GM18870 (cell line): Measurements from ENCODE around the gene BMP7.

ENCODE experiments used
- ATAC-seq: cut with Tn5 transposase; IDR thresholded peaks from one replicate; pipeline ENCODE4 v1.9.1; 2021; ENCODE audit warnings: moderate library complexity; ENCODE audit not compliant: unreplicated experiment

Gene BMP7

GRCh38 chr20:57231951-57232428 lies 34.5 kb downstream of the BMP7 start:
- ATAC-seq, result no peak

GRCh38 chr20:57231161-57231560 lies 35.3 kb downstream of the BMP7 start:
- ATAC-seq, result no peak

- no peak for ATAC-seq
These were observed 36.2 kb downstream of the BMP7 start for GRCh38 chr20:57230247-57230646.

GRCh38 chr20:57229490-57229889 lies 37.0 kb downstream of the BMP7 start:
- no peak for ATAC-seq

GRCh38 chr20:57225830-57226229 lies 40.6 kb downstream of the BMP7 start:
- no peak for ATAC-seq

GRCh38 chr20:57225197-57225733 lies 41.2 kb downstream of the BMP7 start:
- ATAC-seq, result no peak

GRCh38 chr20:57224641-57225138 lies 41.8 kb downstream of the BMP7 start:
- ATAC-seq, result no peak

GRCh38 chr20:57223648-57224489 lies 42.6 kb downstream of the BMP7 start:
- no peak for ATAC-seq

GRCh38 chr20:57222631-57222950 lies 43.9 kb downstream of the BMP7 start:
- no peak for ATAC-seq

- ATAC-seq, result no peak
These were observed 44.4 kb downstream of the BMP7 start for GRCh38 chr20:57221916-57222630.

- no peak for ATAC-seq
These were observed 45.9 kb downstream of the BMP7 start for GRCh38 chr20:57220337-57221145.

GRCh38 chr20:57219071-57219677 lies 47.3 kb downstream of the BMP7 start:
- ATAC-seq, result no peak

GRCh38 chr20:57218489-57218888 lies 48.0 kb downstream of the BMP7 start:
- no peak for ATAC-seq

GRCh38 chr20:57217802-57218201 lies 48.6 kb downstream of the BMP7 start:
- no peak for ATAC-seq

GRCh38 chr20:57216669-57217068 lies 49.8 kb downstream of the BMP7 start:
- ATAC-seq, result no peak

- no peak for ATAC-seq
These were observed 50.5 kb downstream of the BMP7 start for GRCh38 chr20:57215826-57216471.

GRCh38 chr20:57215426-57215825 lies 51.0 kb downstream of the BMP7 start:
- no peak for ATAC-seq

GRCh38 chr20:57214948-57215347 lies 51.5 kb downstream of the BMP7 start:
- ATAC-seq, result no peak

- no peak for ATAC-seq
These were observed 52.0 kb downstream of the BMP7 start for GRCh38 chr20:57214427-57214826.

GRCh38 chr20:57213924-57214323 lies 52.5 kb downstream of the BMP7 start:
- ATAC-seq, result no peak
